ENCODE results near the gene PRRX2. TPM values are rescaled to one million over a fixed set of nuclear protein-coding genes. Genes with fewer than 3 reads are reported as not detected.
"Not testable (repeated sequence)": the region's sequence is repeated elsewhere in the genome, so short reads cannot be mapped to it uniquely, and the experiment has no call there.

PRRX2 gene
- total RNA-seq, 2 donors from 2014 or later, result not detected

DNA sequence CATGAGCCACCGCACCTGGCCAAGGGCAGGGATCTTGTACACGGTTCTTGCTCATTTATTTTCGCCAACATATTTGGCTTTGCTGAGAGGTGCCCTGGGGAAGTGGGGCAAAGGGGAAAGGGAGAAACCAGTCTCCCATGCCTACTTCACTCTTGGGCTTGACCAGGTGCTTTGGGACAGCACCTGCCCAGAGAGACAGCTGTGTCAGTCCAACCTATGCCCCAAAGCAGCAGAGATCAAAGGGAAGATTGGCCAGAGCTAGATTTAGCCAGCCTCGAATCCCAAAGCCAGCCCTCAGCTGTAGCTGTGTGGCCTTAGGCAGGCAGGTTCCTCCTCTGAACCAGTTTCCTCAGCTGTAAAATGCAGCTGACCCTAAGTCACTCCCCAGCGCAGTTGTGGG, 89.7 kb downstream of the PRRX2 start:
- no peaks in the 10 kb centered on the region for H3K9me3 Mint-ChIP-seq
- ATAC-seq (no peak), DNase-seq (ENCODE audit: low spot score) (no peak)
- H3K4me1 Mint-ChIP-seq (ENCODE audit: low read depth in 2 of 2), result peaks cover 10 to 13% of the 10 kb centered on the region in 2 donors
- H3K36me3 Mint-ChIP-seq, result no peaks in the 10 kb centered on the region
- no peak overlapping the region for H3K27ac Mint-ChIP-seq
- H3K27me3 Mint-ChIP-seq, result peaks cover 13 to 16% of the 10 kb centered on the region in 2 donors
- H3K4me3 Mint-ChIP-seq, result no peak overlapping the region

DNA sequence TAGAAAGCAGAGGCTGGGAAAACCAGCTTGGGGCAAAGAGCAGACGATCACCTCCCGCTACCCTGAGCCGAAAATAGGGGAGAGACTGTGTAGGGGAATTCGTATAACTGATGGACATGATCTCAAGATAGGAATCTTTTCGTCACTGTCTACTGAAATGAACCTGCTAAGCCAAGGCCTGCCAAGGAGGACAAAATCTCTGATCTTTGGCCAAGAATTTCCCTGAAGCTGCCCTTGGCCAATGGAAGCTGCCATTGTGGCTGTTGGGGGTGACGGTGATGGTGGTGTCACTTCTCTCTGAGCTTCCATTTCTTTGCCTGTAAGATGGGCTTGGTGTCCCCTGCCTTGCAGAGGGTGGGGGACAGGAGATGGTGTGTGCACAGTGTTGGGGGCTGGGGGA, 90.7 kb downstream of the PRRX2 start:
- peaks cover 13 to 16% of the 10 kb centered on the region in 2 donors for H3K27me3 Mint-ChIP-seq
- no peak overlapping the region for H3K27ac Mint-ChIP-seq
- no peaks in the 10 kb centered on the region for H3K36me3 Mint-ChIP-seq
- ATAC-seq (no peak), DNase-seq (ENCODE audit: low spot score) (no peak)
- H3K4me1 Mint-ChIP-seq (ENCODE audit: low read depth in 2 of 2), result peaks cover 10 to 13% of the 10 kb centered on the region in 2 donors
- H3K9me3 Mint-ChIP-seq, result no peaks in the 10 kb centered on the region
- H3K4me3 Mint-ChIP-seq, result no peak overlapping the region

DNA sequence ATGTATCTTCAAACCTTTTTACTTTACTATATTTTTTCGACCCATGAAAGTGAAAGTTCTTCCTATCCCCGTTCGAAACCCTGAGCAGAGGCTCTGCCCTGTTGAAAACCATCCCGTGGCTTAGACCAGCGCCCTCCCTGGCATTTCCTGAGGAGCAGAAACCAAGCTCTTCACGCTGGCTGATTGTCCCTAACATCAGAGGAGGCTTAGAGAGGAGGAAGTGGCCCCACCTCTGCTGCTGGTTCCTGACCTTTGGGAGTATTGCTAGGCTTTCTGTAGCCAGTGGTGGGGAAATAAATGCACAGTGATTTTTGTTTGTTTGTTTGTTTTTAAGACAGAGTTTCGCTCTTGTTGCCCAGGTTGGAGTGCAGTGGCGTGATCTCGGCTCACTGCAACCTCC, 91.6 kb downstream of the PRRX2 start:
- Mint-ChIP-seq H3K9me3 (no peaks in the 10 kb centered on the region), H3K27me3 (peaks cover 13 to 16% of the 10 kb centered on the region in 2 donors), H3K27ac (no peak overlapping the region), H3K36me3 (no peaks in the 10 kb centered on the region), H3K4me3 (no peak overlapping the region), H3K4me1 (ENCODE audit: low read depth in 2 of 2) (peaks cover 10 to 13% of the 10 kb centered on the region in 2 donors)
- DNase-seq (ENCODE audit: low spot score) (no peak), ATAC-seq (no peak)

DNA sequence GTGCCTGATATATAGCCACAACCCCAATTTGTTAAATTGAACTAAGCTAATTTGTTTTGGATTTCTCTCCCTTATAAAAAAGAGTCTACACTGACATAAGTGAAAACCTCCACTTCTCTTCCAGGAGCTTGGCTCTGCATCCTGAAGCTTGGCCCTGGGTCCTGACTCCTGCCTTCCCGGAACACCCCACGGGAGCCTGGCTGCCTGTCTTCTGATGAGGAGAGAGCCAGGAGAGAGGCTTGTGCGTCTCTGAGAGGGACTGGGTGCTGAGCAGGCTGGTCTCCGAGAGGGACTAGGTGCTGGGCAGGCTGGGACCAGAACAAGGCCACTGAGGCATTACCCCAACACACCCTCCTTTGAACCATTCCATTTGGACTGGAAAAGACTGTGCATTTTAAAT, 93.9 kb downstream of the PRRX2 start:
- no peak overlapping the region for H3K27ac Mint-ChIP-seq
- peaks cover 0 to 6% of the 10 kb centered on the region in 2 donors for H3K4me1 Mint-ChIP-seq (ENCODE audit: low read depth in 2 of 2)
- H3K4me3 Mint-ChIP-seq, result no peak overlapping the region
- no peaks in the 10 kb centered on the region for H3K9me3 Mint-ChIP-seq
- no peak for ATAC-seq
- H3K27me3 Mint-ChIP-seq, result peaks cover 6 to 8% of the 10 kb centered on the region in 2 donors
- DNase-seq (ENCODE audit: low spot score), result no peak
- H3K36me3 Mint-ChIP-seq, result no peaks in the 10 kb centered on the region

DNA sequence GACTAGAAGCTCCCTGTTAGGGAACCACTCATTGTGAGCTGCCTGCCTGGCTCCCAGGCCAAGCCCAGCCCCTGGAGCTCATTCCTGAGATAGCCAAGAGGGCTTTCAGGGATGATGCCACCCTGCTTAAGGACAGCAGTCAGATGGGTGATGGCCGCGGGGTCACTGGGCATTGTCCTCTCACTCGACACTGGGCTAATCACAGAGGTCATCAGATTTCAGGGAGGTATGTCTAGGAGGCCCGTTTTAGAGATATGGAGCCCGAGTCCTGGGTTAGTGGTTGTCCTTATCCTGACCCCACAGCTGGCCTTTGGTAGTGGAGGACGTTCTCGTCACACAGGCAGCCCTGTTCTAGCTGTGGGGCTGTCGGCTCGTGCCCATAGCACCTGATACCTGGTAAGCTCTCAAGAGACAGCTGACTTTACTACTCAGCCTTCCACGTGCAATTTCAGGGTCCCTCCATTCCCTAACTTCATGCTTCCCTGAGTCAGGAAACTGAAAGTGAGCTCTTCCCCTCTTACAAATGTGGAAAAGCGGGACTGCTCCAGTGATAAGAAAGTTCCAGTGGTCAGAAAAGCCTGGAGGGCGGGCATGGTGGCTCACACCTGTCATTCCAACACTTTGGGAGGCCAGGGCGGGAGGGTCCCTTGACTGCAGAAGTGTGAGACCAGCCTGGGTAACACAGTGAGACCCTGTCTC, 94.5 kb downstream of the PRRX2 start:
- ATAC-seq, result no peak
- no peak overlapping the region for H3K27ac Mint-ChIP-seq
- peaks cover 0 to 6% of the 10 kb centered on the region in 2 donors for H3K4me1 Mint-ChIP-seq (ENCODE audit: low read depth in 2 of 2)
- no peaks in the 10 kb centered on the region for H3K9me3 Mint-ChIP-seq
- H3K27me3 Mint-ChIP-seq, result peaks cover 6 to 8% of the 10 kb centered on the region in 2 donors
- no peaks in the 10 kb centered on the region for H3K36me3 Mint-ChIP-seq
- H3K4me3 Mint-ChIP-seq, result no peak overlapping the region
- no peak for DNase-seq (ENCODE audit: low spot score)

DNA sequence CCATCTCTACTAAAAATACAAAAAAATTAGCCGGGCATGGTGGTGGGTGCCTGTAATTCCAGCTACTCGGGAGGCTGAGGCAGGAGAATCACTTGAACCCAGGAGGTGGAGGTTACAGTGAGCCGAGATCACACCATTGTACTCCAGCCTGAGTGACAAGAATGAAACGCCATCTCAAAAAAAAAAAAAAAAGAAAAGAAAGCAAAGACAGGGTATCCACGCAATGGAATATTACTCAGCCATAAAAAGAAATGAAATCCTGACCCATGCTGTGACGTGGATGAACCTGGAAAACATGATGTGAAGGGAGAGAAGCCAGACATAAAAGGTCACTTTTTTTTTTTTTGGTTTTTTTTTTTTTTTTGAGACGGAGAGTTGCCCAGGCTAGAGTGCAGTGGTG, 95.3 kb downstream of the PRRX2 start:
- not testable (repeated sequence) for ATAC-seq; DNase-seq (ENCODE audit: low spot score); H3K27ac Mint-ChIP-seq; H3K4me3 Mint-ChIP-seq; H3K27me3 Mint-ChIP-seq; H3K36me3 Mint-ChIP-seq; H3K9me3 Mint-ChIP-seq; H3K4me1 Mint-ChIP-seq (ENCODE audit: low read depth in 2 of 2)

DNA sequence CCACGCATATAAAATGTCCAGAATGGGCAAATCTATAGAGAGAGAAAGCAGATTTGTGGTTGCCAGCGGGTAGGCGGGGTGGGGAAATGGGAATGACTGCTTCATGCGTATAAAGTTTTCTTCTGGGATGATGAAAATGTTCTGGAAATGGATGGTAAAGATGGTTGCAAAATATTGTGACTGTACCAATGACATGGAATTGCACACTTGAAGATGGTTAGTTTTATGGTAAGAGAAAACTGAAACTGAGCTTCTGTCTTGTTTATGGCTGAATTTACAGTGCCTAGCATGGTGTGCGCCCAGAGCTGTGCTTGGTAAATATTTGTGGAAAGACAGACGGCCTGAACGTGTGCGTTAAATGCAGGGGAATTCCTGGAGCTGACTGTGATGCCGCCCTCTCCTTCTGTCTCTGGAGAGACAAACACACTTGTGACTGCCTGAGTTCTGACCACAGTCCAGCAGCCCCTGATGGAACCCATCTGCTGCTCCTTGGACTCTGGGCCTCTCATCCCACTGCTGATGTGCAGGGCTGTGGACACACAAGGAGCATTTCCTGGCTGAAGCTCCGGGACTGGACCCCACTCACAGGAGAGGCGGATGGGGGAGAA, 96.0 kb downstream of the PRRX2 start:
- DNase-seq (ENCODE audit: low spot score), result no peak
- peaks cover 6 to 8% of the 10 kb centered on the region in 2 donors for H3K27me3 Mint-ChIP-seq
- no peak overlapping the region for H3K4me3 Mint-ChIP-seq
- peak in 1 of 2 donors; percentile 31 for ATAC-seq
- no peak overlapping the region for H3K27ac Mint-ChIP-seq
- H3K4me1 Mint-ChIP-seq (ENCODE audit: low read depth in 2 of 2), result peaks cover 0 to 6% of the 10 kb centered on the region in 2 donors
- H3K9me3 Mint-ChIP-seq, result no peaks in the 10 kb centered on the region
- no peaks in the 10 kb centered on the region for H3K36me3 Mint-ChIP-seq

DNA sequence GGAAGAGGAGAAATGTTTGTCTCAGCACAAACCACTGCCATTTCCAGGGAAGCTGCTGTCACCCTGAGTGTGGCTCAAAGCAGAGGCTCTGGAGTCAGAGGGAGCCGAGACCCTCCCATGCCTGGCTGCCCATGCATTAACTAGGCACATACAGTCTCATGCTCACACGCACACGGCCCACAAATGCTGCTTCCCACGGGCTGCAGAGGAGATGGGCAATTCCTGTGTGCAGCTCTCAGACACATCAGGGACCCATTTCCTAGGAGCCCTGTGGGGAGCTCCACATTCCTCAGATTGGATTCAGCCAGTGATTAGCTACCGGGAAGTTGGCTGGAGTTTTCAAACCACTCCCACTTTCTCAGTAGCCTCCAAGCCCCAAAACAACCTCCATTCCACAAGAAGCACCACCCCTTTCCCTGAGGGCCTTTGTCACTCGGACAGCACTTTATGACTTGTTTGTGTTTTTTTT, 96.5 kb downstream of the PRRX2 start:
- Mint-ChIP-seq H3K27me3 (peaks cover 7 to 8% of the 10 kb centered on the region in 2 donors), H3K4me3 (no peak overlapping the region), H3K9me3 (no peaks in the 10 kb centered on the region), H3K36me3 (no peaks in the 10 kb centered on the region), H3K27ac (no peak overlapping the region), H3K4me1 (ENCODE audit: low read depth in 2 of 2) (peaks cover 0 to 6% of the 10 kb centered on the region in 2 donors)
- DNase-seq (ENCODE audit: low spot score) (no peak), ATAC-seq (no peak)

DNA sequence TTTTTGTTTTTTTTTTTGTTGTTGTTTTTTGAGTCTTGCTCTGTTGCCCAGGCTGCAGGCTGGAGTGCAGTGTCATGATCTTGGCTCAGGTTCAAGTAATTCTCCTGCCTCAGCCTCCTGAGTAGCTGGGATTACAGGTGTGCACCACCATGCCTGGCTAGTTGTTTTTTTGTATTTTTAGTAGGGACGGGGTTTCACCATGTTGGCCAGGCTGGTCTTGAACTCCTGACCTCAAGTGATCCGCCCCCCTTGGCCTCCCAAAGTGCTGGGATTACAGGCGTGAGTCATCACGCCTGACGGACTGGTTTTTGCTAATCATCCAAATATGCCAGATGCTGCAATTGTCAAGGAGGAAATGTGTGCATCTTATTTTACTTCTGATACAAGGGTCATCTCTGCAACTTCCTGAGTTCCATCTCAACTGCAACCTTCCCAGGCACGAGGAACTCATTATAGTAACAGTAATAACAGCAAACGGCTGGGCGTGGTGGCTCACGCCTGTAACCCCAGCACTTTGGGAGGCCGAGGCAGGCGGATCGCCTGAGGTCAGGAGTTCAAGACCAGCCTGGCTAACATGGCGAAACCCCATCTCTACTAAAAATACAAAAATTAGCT, 97.0 kb downstream of the PRRX2 start:
- not testable (repeated sequence) for H3K27ac Mint-ChIP-seq; H3K4me3 Mint-ChIP-seq; H3K9me3 Mint-ChIP-seq; H3K4me1 Mint-ChIP-seq (ENCODE audit: low read depth in 2 of 2); H3K27me3 Mint-ChIP-seq; H3K36me3 Mint-ChIP-seq; DNase-seq (ENCODE audit: low spot score); ATAC-seq

DNA sequence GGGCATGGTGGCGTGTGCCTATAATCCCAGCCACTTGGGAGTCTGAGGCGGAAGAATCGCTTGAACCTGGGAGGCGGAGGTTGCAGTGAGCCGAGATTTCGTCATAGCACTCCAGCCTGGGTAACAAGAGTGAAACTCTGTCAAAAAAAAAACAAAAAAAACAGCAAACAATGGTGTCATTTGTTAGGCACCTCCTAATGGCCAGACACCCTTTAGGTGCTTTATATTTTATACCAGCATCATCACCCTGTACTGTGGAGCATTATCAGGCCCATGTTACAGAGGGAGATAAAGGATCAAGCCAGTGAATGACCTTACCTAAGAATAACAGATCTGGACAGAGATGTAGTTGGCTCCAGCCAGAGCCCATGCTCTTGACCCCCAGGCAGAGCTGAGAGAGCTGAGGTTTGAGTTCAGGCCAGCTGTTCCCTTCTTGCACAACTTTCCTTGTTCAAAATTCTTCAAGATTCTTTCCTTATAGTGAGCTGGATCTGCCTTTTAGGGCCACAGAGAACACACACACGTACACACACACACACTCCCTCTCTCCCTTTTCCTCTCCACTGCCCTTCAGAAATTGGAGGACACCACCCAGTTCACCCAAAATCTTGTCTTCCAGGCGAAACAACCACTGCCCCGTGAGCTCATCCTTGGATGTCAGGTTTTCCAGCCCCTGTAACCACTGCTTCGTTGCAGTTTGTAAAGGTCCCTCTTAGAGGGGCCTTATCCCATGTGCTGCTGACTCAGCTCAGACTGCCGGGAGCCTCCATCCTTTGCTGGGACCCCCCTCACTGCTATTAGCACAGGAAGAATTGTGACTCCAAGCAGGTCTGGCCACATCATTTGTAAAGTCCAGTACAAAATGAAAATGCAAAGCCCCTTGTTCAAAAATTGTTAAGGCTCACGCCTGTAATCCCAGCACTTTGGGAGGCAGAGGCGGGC, 97.8 kb downstream of the PRRX2 start:
- no peaks in the 10 kb centered on the region for H3K4me1 Mint-ChIP-seq (ENCODE audit: low read depth in 2 of 2)
- peaks cover 4 to 7% of the 10 kb centered on the region in 2 donors for H3K27me3 Mint-ChIP-seq
- H3K9me3 Mint-ChIP-seq, result no peaks in the 10 kb centered on the region
- no peak overlapping the region for H3K4me3 Mint-ChIP-seq
- ATAC-seq, result no peak
- H3K27ac Mint-ChIP-seq, result no peak overlapping the region
- DNase-seq (ENCODE audit: low spot score), result no peak
- H3K36me3 Mint-ChIP-seq, result no peaks in the 10 kb centered on the region

DNA sequence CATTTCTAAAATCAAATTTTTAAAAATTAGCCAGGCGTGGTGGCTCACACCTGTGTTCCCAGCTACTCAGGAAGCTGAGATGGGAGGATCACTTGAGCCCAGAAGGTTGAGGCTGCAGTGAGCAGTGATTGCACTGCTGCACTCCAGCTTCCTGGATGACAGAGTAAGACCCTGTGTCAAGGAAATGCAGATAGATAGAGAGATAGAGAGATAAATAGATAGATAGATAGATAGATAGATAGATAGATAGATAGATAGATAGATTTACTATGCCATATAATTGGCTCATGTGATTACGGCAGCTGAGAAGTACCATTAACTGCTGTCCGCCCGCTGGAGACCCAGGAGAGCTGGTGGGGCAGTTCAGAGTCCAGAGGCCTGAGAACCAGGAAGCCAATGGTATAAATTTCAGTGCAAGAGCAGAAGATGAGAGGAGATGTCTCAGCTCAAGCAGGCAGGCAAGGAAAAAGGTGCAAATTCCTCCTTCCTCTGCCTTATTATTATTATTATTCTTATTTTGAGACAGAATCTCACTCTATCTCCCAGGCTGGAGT, 100.4 kb downstream of the PRRX2 start:
- no peaks in the 10 kb centered on the region for H3K36me3 Mint-ChIP-seq
- ATAC-seq, result no peak
- no peak overlapping the region for H3K4me3 Mint-ChIP-seq
- H3K9me3 Mint-ChIP-seq, result no peaks in the 10 kb centered on the region
- H3K4me1 Mint-ChIP-seq (ENCODE audit: low read depth in 2 of 2), result no peaks in the 10 kb centered on the region
- H3K27me3 Mint-ChIP-seq, result peaks cover 0 to 5% of the 10 kb centered on the region in 2 donors
- no peak for DNase-seq (ENCODE audit: low spot score)
- H3K27ac Mint-ChIP-seq, result peak overlapping the region in 1 of 2 donors; percentile 23

DNA sequence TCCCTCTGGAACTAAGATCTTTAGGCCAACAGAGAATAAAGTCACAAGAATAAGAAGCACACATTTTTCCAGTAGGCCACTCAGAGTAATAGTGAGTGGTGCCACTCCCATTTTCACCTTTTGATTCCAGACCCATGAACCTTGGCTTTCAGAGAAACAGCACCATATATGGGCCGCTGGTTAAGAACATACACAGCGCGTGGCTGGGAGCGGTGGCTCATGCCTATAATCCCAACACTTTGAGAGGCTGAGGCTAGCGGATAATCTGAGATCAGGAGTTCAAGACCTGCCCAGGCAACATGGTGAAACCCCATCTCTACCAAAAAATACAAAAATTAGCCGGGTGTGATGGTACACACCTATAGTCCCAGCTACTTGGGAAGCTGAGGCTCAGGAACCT, 103.0 kb downstream of the PRRX2 start:
- Mint-ChIP-seq H3K36me3 (no peaks in the 10 kb centered on the region), H3K4me1 (ENCODE audit: low read depth in 2 of 2) (peaks cover 0 to 2% of the 10 kb centered on the region in 2 donors), H3K27me3 (peaks cover 0 to 5% of the 10 kb centered on the region in 2 donors), H3K27ac (no peak overlapping the region), H3K9me3 (no peaks in the 10 kb centered on the region), H3K4me3 (no peak overlapping the region)
- DNase-seq (ENCODE audit: low spot score) (no peak), ATAC-seq (no peak)

DNA sequence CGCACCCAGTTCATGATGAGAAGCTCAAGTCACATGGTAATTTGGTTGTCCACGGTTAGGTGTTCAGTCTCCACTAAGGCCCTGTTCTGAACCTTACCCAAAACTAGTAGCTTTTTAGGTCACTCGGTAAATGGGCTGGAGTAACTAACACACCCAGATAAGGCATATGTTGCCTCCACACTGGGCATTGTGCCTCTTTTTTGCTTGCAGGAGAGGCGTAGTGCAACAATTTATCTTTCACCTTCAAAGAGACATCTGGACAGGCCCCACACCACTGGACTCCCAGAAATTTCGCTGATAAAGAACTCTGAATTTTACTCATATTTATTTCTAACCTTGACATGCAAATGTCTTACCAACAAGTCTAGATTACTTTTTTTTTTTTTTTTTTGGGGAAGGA, 104.2 kb downstream of the PRRX2 start:
- Mint-ChIP-seq H3K27ac (no peak overlapping the region), H3K4me3 (no peak overlapping the region), H3K4me1 (ENCODE audit: low read depth in 2 of 2) (peaks cover 7 to 11% of the 10 kb centered on the region in 2 donors), H3K9me3 (no peaks in the 10 kb centered on the region), H3K27me3 (peaks cover 0 to 5% of the 10 kb centered on the region in 2 donors), H3K36me3 (no peaks in the 10 kb centered on the region)
- ATAC-seq (no peak), DNase-seq (ENCODE audit: low spot score) (no peak)
